ENCODE measurements around the gene ZNF732. TPM values are rescaled to one million over a fixed set of nuclear protein-coding genes. Genes with fewer than 3 reads are reported as not detected.

Gene ZNF732
- total and polyA plus RNA-seq, 9 of the 15 experiments (the other 6 are each of a cell fraction or from before 2014, with no cell fraction given): 0.06 to 0.36 (median 0.15) TPM; not detected in 1

- TF ChIP-seq CREB1 (IDR thresholded peaks at IDR 0.05): no peak
- no peak for TF ChIP-seq CREB1 (CRISPR knock-in tag; IDR thresholded peaks at IDR 0.05)
- no peak for TF ChIP-seq KAT7 (CRISPR knock-in tag; IDR thresholded peaks at IDR 0.05; ENCODE audit: borderline replicate concordance)
- no peak for TF ChIP-seq ZNF324 (CRISPR knock-in tag; IDR thresholded peaks at IDR 0.05)
- no peak for TF ChIP-seq PHB2 (IDR thresholded peaks at IDR 0.05; ENCODE audit: low read depth)
These were observed 69.2 kb downstream of the ZNF732 start (continued) for GRCh38 chr4:236028-236427.

- in situ Hi-C loops (cut with MboI) (no loop called here), intact Hi-C loops (cut with micrococcal nuclease) (no loop called here)
- Histone ChIP-seq H3K9me3 (replicated peaks; ENCODE audit: control insufficient read depth, insufficient read depth, low read depth, low read length) (no peaks in the 10 kb centered on the region; the same call in 1 of the 2 replicates), H3K4me2 (ENCODE audit: insufficient read depth, low read length) (no peak overlapping the region), H3K36me3 (ENCODE audit: control insufficient read depth, insufficient read depth, low read length) (no peaks in the 10 kb centered on the region), H3K79me2 (ENCODE audit: control insufficient read depth, insufficient read depth, low read length) (no peaks in the 10 kb centered on the region), H3K4me3 (no peak overlapping the region), H3K4me1 (replicated peaks in 1 of 2; ENCODE audit: control insufficient read depth in 2 of 2, insufficient read depth in 2 of 2, low read length in 2 of 2) (no peaks in the 10 kb centered on the region), H3K27ac (ENCODE audit: extremely low read depth, low read depth, low read length) (no peak overlapping the region), H3K9me1 (ENCODE audit: control insufficient read depth, insufficient read depth, low read length) (no peaks in the 10 kb centered on the region), H2AFZ (ENCODE audit: low read depth, low read length) (no peak overlapping the region), H3K27me3 (ENCODE audit: control insufficient read depth in 2 of 2, insufficient read depth in 2 of 2, low read length in 2 of 2) (no peaks in the 10 kb centered on the region), H3K9ac (ENCODE audit: insufficient read depth in 1 of 2, low read depth in 2 of 2, low read length in 2 of 2) (no peak overlapping the region), H4K20me1 (replicated peaks; ENCODE audit: control insufficient read depth, insufficient read depth, low read length) (no peaks in the 10 kb centered on the region)
- ATAC-seq (no peak), FAIRE-seq (no peak), DNase-seq (ENCODE audit: extremely low read depth in 1 of 4, low spot score in 3 of 4) (no peak)
- POLR2A ChIA-PET: no interaction called here
- no TSS peak for BruUV-seq (replicated peaks)
- 0% methylated on average over 1 of the region's 1 CpG for WGBS (ENCODE audit: insufficient coverage, low coverage, missing lambda C conversion rate)
- CTCF ChIA-PET (ENCODE audit: low intra/inter-chr PET ratio): no interaction called here
- TF ChIP-seq HES1 (IDR thresholded peaks at IDR 0.05; ENCODE audit: low read depth): no peak
- TF ChIP-seq CREBBP (IDR thresholded peaks at IDR 0.05; ENCODE audit: low read depth, low read length): no peak
- no peak for TF ChIP-seq SP1 (CRISPR knock-in tag; IDR thresholded peaks at IDR 0.05)
- no peak for TF ChIP-seq MXD1 (CRISPR knock-in tag; IDR thresholded peaks at IDR 0.05; ENCODE audit: borderline replicate concordance, poor library complexity, severe bottlenecking)
- no peak for TF ChIP-seq NCOA4 (IDR thresholded peaks at IDR 0.05; ENCODE audit: partially characterized antibody)
- TF ChIP-seq ESRRB (CRISPR knock-in tag; IDR thresholded peaks at IDR 0.05; ENCODE audit: borderline replicate concordance): no peak
- no peak for TF ChIP-seq MAFG (tag; conservative IDR thresholded peaks at IDR 0.05)
- no peak for TF ChIP-seq ZNF764 (CRISPR knock-in tag; IDR thresholded peaks at IDR 0.05; ENCODE audit: low read depth)
- no peak for TF ChIP-seq ZNF57 (CRISPR knock-in tag; IDR thresholded peaks at IDR 0.05)
These were observed 71.1 kb downstream of the ZNF732 start for GRCh38 chr4:234178-234577.

All from K562 (cell line).